NT2/D1 (cell line): Measurements from ENCODE around the gene RIMKLA.

ENCODE experiments used
- SUZ12 ChIP-seq: IDR thresholded peaks from 2 replicates; pipeline ENCODE4 v1.6.1; 2011; ENCODE audit not compliant: insufficient read length, insufficient read depth; ENCODE audit errors: extremely low read depth
- YY1 ChIP-seq: IDR thresholded peaks from 2 replicates; pipeline ENCODE4 v1.6.1; 2011; ENCODE audit not compliant: insufficient read length, insufficient read depth
- ZNF274 ChIP-seq: IDR thresholded peaks from 2 replicates; pipeline ENCODE4 v1.6.1; 2011; ENCODE audit warnings: mild to moderate bottlenecking, low read depth, low read length

DNA sequence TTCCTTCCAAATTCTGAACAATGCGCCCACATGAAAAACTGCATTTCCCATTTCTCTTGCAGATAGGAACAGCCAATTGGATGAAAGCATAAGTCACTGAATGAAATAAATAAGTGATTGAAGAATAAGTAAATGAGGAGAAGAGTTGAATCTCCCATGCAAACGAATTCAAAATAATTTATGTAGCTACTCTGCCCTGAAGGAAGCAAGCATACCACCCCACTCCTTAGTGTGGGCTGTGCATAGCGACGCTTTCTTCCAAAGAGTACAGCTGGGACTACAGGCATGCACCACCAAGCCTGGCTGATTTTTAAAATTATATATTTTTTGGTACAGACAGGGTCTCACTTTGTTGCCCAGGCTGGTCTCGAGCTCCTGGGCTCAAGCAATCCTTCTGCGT, 16.5 kb upstream of the RIMKLA start:
- TF ChIP-seq SUZ12 (no peak), YY1 (no peak), ZNF274 (no peak)
